GM19468 (cell line): ENCODE measurements around the gene GALR1.
"Not testable (repeated sequence)": the region's sequence is repeated elsewhere in the genome, so short reads cannot be mapped to it uniquely, and the experiment has no call there.

Source experiments
- ATAC-seq: cut with Tn5 transposase; IDR thresholded peaks from one replicate; pipeline ENCODE4 v1.9.1; 2021; ENCODE audit warnings: mild to moderate bottlenecking, moderate library complexity, moderate number of reproducible peaks; ENCODE audit not compliant: unreplicated experiment; ENCODE audit errors: extremely low read depth

Gene GALR1

GRCh38 chr18:77248873-77249568 is 627 bp upstream of the GALR1 start:
- ATAC-seq = no peak

- no peak for ATAC-seq
Measured at GRCh38 chr18:77250501-77250925, 865 bp downstream of the GALR1 start.

- ATAC-seq = no peak
Measured at GRCh38 chr18:77250926-77251729, 1.5 kb downstream of the GALR1 start.

GRCh38 chr18:77251730-77252050 is 2.0 kb downstream of the GALR1 start:
- no peak for ATAC-seq

GRCh38 chr18:77254711-77255405 is 5.2 kb downstream of the GALR1 start:
- ATAC-seq = no peak

DNA sequence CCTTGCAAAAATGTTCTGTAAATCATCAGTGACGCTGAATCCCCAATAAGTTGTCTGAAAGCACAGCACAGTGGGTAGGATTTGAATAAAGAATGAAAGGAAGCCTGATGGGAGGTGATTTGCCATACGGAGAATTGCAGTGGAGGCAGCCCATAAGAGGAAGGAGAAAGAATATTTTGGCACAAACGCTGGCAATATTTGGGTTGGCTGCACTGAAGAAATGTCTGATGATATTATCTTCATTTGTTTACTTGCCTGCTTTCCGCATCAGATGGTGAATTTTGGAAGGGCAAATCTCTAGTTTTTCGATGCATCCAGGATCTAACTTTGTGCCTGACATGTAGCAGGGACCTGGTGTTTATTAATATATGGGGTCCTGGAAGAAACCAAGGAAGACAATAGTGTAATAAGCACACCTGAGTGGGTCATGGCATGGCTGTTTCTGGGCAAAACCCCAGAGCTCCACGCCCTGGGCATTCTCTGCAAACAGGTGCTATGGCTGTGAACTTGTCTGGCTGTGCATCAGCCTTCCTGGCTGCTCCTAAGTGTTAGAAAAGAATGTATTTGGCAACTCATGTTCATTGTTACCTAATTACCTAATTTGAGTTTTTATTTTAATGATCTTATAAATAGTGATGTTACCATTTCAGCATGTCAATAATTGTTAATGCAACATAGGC is 5.9 kb downstream of the GALR1 start:
- no peak for ATAC-seq

DNA sequence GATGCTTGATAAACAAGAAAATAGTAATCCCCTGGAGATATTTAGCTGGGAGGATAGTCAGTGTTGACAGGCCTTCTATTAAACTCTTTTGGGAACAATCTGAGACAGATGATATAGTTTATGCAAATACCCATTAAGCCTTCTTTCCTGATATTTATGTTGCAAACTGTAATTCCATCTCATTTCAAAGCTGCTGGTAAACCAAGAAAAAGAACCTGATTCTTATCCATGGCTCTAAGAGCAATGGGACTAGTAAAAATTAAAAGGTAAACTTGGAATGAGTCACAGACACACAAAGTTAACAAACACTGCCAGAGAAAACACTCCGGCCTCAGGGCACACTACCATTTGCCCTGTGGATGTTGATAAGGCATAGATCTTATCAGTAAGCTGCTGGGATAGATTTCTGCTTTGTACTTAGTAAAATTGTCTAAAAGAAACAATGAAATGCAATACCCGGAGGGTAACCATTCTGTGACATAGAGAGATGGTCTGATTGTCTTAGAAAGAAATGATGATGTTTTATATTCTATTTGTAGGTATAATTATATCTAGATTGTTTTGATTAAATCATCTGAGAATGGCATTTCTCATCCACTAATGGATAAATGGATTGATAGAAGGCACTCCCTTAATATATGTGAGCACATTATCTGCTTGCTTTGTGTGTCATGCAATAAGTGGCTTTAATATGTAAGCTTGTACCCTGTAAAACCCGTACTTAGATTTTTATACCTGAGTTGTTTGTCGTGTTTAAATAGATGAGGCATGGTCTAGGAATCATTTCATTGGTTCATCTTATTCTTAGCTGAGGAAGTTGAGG is 13.2 kb downstream of the GALR1 start:
- no peak for ATAC-seq

DNA sequence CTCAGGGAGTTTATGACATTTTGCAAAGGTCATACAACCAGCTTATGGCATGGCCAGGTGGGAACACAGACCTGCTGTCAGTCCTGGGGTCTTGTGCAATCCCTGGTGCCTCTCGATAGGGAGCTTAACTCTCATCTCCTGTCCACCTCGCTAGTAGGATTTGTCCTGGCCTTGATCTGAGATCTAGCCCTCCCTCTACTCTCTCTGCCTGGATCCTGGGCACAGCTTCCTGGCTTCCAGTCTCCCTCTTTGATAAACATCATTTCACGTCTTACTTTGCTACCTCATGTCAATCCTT is 13.8 kb downstream of the GALR1 start:
- no peak for ATAC-seq

GRCh38 chr18:77267969-77268368 is 18.3 kb downstream of the GALR1 start:
- ATAC-seq = no peak

- ATAC-seq = no peak
Measured at GRCh38 chr18:77268456-77268855, 18.8 kb downstream of the GALR1 start.

GRCh38 chr18:77271576-77272481 is 22.2 kb downstream of the GALR1 start:
- ATAC-seq = no peak

- ATAC-seq = not testable (repeated sequence)
Measured at GRCh38 chr18:77290841-77291240, 41.2 kb downstream of the GALR1 start.

GRCh38 chr18:77298172-77298571 is 48.5 kb downstream of the GALR1 start:
- no peak for ATAC-seq

- ATAC-seq = no peak
Measured at GRCh38 chr18:77299706-77300105, 50.1 kb downstream of the GALR1 start.

DNA sequence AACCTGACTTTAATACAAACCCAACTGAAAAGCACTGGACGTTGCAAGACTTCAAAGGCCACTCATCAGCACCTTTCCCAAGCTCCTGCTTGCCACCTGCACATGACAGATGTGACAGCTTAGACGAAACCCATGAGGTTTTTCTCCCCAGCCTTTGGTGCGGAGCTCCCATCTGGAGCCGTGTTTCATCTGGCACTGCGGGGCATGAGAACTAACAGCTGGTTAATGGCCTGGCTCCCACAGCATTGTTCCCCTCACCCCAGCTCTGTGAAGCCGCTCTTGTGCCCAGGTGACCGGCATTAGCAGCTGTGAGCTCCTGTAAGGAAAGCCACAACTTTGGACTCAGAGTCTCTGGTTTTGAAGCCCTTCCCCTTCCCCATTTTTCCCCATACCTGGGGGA is 50.9 kb downstream of the GALR1 start:
- ATAC-seq = no peak

- ATAC-seq = no peak
Measured at GRCh38 chr18:77304268-77304667, 54.6 kb downstream of the GALR1 start.

- ATAC-seq = no peak
Measured at GRCh38 chr18:77305676-77306075, 56.0 kb downstream of the GALR1 start.

DNA sequence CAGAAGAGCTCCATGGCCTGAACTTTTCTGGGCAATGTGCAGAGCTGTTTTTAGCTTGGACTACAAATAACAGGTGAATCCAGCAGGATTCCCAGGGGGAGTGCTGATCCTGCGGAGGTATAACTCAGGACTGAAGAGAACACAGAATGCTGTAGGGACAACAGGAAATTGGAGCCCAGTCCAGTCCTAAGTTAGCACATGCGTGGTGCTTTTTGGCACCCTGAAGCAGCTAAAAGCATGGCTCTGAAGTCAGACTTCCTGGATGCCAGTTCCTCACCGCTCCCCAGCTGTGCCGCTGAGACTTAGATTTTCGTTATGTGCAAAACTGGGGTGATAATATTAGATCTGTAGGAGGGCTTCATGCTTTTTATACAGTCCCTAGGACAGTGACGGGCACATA is 58.6 kb downstream of the GALR1 start:
- ATAC-seq = no peak

- no peak for ATAC-seq
Measured at GRCh38 chr18:77314511-77314910, 64.9 kb downstream of the GALR1 start.
